CD4-positive, alpha-beta T cell (primary cell): Measurements from ENCODE around the gene GOLGA6C. TPM values are rescaled to one million over a fixed set of nuclear protein-coding genes. Genes with fewer than 3 reads are reported as not detected.
"Not testable (repeated sequence)": the region's sequence is repeated elsewhere in the genome, so short reads cannot be mapped to it uniquely, and the experiment has no call there.

Experiments used
- ATAC-seq: fragments of 200-7000 bp; cut with Tn5 transposase; one replicate; pipeline ENCODE4 v1.10.0; 2022; ENCODE audit warnings: mild to moderate bottlenecking; ENCODE audit not compliant: poor library complexity
- CTCF ChIA-PET: fragments of 350-600 bp; sonication (Branson Sonifier 250); formaldehyde crosslinking; loops from one replicate; lab custom pipeline; 2021; ENCODE audit warnings: antibody characterized with exemption, inconsistent platforms; lab: Charles Lee
- POLR2A ChIA-PET: fragments of 350-600 bp; sonication (Branson Sonifier 250); formaldehyde crosslinking; loops from one replicate; lab custom pipeline; 2021; ENCODE audit warnings: antibody characterized with exemption, inconsistent platforms; lab: Charles Lee
- DNase-seq, 14 experiments: peaks; one replicate each; pipeline ENCODE4 v3.0.0-alpha.2; 2013 to 2020; ENCODE audit warnings: mixed read lengths in 2 of 14
- H3K27ac ChIP-seq, 2 donors: one replicate each; pipeline versions ENCODE4 v1.5.1 to v1.7.0; 2013; ENCODE audit warnings: low read length in 2 of 2, low read depth in 1 of 2, mild to moderate bottlenecking in 1 of 2
- H3K27me3 ChIP-seq, 2 experiments: 1 replicate in 1 of 2; 2 replicates in 1 of 2; pipeline versions ENCODE4 v1.6.1 to v1.7.0; 2013; ENCODE audit warnings: low read length in 2 of 2, control low read depth in 1 of 2, mild to moderate bottlenecking in 1 of 2, moderate library complexity in 1 of 2; ENCODE audit not compliant: insufficient read depth in 2 of 2, control insufficient read depth in 1 of 2
- H3K36me3 ChIP-seq: one replicate; pipeline ENCODE4 v1.6.1; 2013; ENCODE audit warnings: low read length, control low read depth; ENCODE audit not compliant: insufficient read depth
- H3K4me1 ChIP-seq: one replicate; pipeline ENCODE4 v1.6.1; 2013; ENCODE audit warnings: low read length, control low read depth; ENCODE audit not compliant: insufficient read depth
- H3K4me3 ChIP-seq: one replicate; pipeline ENCODE4 v1.5.1; 2013; ENCODE audit warnings: mild to moderate bottlenecking, low read length, moderate library complexity
- H3K9me3 ChIP-seq, 2 experiments: 1 replicate in 1 of 2; 2 replicates in 1 of 2; pipeline versions ENCODE4 v1.6.1 to v1.7.0; 2013; ENCODE audit warnings: low read length in 2 of 2, mild to moderate bottlenecking in 2 of 2, control low read depth in 1 of 2, moderate library complexity in 1 of 2; ENCODE audit not compliant: control insufficient read depth in 1 of 2, insufficient read depth in 1 of 2
- H3K27ac Mint-ChIP-seq: one replicate; pipeline ENCODE4 v1.8.0; 2020; ENCODE audit warnings: mixed read lengths
- H3K27me3 Mint-ChIP-seq: one replicate; pipeline ENCODE4 v1.8.0; 2021; ENCODE audit warnings: mixed read lengths
- H3K36me3 Mint-ChIP-seq: one replicate; pipeline ENCODE4 v1.8.0; 2021; ENCODE audit warnings: low read depth, mixed read lengths
- H3K4me1 Mint-ChIP-seq: one replicate; pipeline ENCODE4 v1.8.0; 2021; ENCODE audit warnings: low read depth, mixed read lengths
- H3K4me3 Mint-ChIP-seq: one replicate; pipeline ENCODE4 v1.8.0; 2020; ENCODE audit warnings: mild to moderate bottlenecking, mixed read lengths
- H3K9me3 Mint-ChIP-seq: one replicate; pipeline ENCODE4 v1.8.0; 2020; ENCODE audit warnings: mixed read lengths
- intact Hi-C, 2 experiments: fragments of 100-400 bp; cut with DNase I in 1 of 2; cut with micrococcal nuclease in 1 of 2; formaldehyde crosslinking; loops; one replicate each; pipeline versions ENCODE4 v1.15.1 to v1.9.0; 2023 to 2025; cut with DNase I, micrococcal nuclease
- polyA plus RNA-seq, 2 donors: library from polyadenylated mRNA; unstranded; fragments of 120-200 nt; gene quantifications; one replicate each; pipeline ENCODE4 v1.2.1, GENCODE V29; 2013
- total RNA-seq, 174 experiments: library from RNA in 2 of 174; stranded (reverse) in 2 of 174; gene quantifications; one replicate each; pipeline ENCODE4 v1.2.3 and lab custom pipeline; 2021 to 2026
- TF ChIP-seq, protein P1 (sequence below): fragments of 200-600 bp; IDR thresholded peaks from one replicate; pipeline ENCODE4 v1.8.0; 2022; ENCODE audit warnings: antibody characterized with exemption, mild to moderate bottlenecking

The GOLGA6C gene, protein sequence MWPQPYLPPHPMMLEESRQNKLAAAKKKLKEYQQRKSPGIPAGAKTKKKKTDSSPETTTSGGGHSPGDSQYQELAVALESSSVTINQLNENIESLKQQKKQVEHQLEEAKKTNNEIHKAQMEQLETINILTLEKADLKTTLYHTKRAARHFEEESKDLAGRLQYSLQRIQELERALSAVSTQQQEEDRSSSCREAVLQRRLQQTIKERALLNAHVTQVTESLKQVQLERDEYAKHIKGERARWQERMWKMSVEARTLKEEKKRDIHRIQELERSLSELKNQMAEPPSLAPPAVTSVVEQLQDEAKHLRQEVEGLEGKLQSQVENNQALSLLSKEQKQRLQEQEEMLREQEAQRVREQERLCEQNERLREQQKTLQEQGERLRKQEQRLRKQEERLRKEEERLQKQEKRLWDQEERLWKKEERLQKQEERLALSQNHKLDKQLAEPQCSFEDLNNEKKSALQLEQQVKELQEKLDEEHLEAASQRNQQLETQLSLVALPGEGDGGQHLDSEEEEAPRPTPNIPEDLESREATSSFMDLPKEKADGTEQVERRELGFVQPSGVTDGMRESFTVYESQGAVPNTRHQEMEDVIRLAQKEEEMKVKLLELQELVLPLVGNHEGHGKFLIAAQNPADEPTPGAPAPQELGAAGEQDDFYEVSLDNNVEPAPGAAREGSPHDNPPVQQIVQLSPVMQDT
- total RNA-seq = not detected
- polyA plus RNA-seq (2013, experiment 1 of 2) = not detected
- polyA plus RNA-seq (2013, experiment 2 of 2) = not detected
- total RNA-seq (lab: John Stamatoyannopoulos, UW) = 0 to 0.16 (median 0) reads per million in 172 experiments

DNA sequence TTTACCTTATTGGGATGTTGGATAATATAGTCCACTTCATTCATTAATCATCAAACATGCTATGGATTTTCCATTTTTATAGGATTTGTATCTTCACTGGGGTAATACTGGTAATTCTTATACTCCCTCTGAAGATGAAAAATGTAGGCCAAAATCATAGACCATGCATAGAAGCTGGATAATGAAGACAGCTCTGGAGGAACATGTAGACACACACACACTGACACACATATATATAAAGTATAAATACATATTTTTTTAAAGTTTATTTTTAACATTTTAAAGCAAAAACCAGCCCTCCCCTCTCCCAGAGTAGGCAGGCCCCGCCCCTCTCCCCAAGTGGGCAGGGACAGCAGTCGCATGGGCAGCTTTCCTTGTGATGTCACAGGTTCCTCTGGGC lies at the start of gene GOLGA6C:
GOLGA6C (plus strand) TSS at position 301 of the 400 bp plus-strand sequence. CDS start 265 bp downstream, outside the sequence.
- H3K36me3 ChIP-seq, ATAC-seq, H3K4me3 Mint-ChIP-seq, H3K9me3 ChIP-seq, H3K4me1 ChIP-seq, H3K27ac Mint-ChIP-seq, DNase-seq, H3K27me3 ChIP-seq, H3K4me1 Mint-ChIP-seq, H3K9me3 Mint-ChIP-seq, H3K36me3 Mint-ChIP-seq, intact Hi-C loops, H3K4me3 ChIP-seq, H3K27ac ChIP-seq, POLR2A ChIA-PET, CTCF ChIA-PET, H3K27me3 Mint-ChIP-seq: not testable (repeated sequence)

DNA sequence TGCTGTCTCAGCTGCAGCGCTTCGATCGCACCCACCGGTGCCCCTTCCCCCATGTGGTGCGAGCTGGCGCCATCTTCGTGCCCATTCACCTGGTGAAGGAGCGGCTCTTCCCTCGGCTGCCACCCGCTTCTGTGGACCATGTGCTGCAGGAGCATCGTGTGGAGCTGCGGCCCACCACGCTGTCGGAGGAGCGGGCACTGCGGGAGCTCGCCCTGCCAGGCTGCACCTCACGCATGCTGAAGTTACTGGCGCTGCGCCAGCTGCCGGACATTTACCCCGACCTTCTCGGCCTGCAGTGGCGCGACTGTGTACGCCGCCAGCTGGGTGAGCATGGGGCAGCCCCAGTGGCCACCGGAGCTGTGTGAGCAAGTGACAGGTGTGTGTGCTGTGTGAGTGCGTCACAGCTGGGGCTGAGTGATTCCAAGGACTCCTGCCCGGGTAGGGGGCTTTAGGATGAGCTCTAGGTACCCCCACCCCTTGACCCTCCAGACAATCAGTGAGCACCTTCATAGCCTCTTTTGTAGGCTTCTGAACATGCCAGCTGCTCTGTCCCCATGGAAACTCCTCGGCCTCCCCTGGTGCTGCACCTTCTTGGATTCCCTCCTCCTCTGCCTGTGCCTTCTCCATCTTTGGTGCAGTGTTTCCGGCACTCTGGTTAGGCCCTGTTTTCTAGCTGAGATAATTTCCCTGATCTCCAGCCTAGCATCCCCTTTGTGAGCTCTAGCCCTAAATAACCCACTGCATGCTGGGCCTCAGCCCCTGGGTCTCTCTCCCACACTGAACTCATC lies 49.4 kb upstream of the GOLGA6C start:
- Histone ChIP-seq H3K4me1 (peaks cover 40% of the 10 kb centered on the region), H3K4me3 (no peak overlapping the region), H3K9me3 (no peaks in the 10 kb centered on the region), H3K27ac (no peak overlapping the region), H3K27me3 (no peaks in the 10 kb centered on the region), H3K36me3 (peaks cover 68% of the 10 kb centered on the region)
- H3K4me1 Mint-ChIP-seq = peaks cover 33% of the 10 kb centered on the region
- intact Hi-C loops = loop anchor here (10.0 kb wide), 4 partner anchors 246 to 1214 kb away; partner anchors contain the start of genes CSK (in 2 of the 2), EDC3 (in 1 of the 2), PML (in 1 of the 2) and SIN3A (in 1 of the 2)
- no peaks in the 10 kb centered on the region for H3K27me3 Mint-ChIP-seq
- no peak overlapping the region for H3K27ac Mint-ChIP-seq
- ATAC-seq (no peak), DNase-seq (no peak)
- TF ChIP-seq, protein P1, sequence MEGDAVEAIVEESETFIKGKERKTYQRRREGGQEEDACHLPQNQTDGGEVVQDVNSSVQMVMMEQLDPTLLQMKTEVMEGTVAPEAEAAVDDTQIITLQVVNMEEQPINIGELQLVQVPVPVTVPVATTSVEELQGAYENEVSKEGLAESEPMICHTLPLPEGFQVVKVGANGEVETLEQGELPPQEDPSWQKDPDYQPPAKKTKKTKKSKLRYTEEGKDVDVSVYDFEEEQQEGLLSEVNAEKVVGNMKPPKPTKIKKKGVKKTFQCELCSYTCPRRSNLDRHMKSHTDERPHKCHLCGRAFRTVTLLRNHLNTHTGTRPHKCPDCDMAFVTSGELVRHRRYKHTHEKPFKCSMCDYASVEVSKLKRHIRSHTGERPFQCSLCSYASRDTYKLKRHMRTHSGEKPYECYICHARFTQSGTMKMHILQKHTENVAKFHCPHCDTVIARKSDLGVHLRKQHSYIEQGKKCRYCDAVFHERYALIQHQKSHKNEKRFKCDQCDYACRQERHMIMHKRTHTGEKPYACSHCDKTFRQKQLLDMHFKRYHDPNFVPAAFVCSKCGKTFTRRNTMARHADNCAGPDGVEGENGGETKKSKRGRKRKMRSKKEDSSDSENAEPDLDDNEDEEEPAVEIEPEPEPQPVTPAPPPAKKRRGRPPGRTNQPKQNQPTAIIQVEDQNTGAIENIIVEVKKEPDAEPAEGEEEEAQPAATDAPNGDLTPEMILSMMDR = no peak
- no peak overlapping the region for H3K4me3 Mint-ChIP-seq
- no peaks in the 10 kb centered on the region for H3K9me3 Mint-ChIP-seq
- CTCF ChIA-PET = interaction anchor here (2.1 kb wide), 1 partner anchor 179 kb away, joined by 11 read pairs; no protein-coding TSS in a partner anchor
- peaks cover 64% of the 10 kb centered on the region for H3K36me3 Mint-ChIP-seq
- POLR2A ChIA-PET = interaction anchor here (1.2 kb wide), 1 partner anchor 186 kb away, joined by 3 read pairs; no protein-coding TSS in a partner anchor

DNA sequence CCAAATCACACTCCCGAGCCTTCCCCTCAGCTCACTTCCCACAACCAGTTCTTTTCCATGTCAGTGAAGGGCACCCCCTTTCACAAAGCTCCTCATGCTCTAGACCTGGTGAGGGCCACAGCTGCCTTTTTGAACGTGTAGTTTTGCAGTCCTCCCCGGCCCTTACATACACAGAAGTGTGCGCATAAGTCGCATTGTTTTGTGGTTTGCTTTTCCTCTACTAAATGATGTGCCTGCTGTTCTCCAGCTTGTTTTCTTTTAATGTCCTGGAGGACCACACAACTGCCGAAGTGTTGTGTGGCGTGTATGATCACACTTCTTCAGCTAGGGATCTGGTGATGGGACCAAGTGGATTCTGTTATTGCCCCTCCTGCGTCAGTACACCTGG lies 48.9 kb upstream of the GOLGA6C start:
- no peaks in the 10 kb centered on the region for H3K27me3 Mint-ChIP-seq
- Histone ChIP-seq H3K4me3 (no peak overlapping the region), H3K4me1 (peaks cover 34% of the 10 kb centered on the region), H3K9me3 (no peaks in the 10 kb centered on the region), H3K27ac (no peak overlapping the region), H3K36me3 (peaks cover 68% of the 10 kb centered on the region), H3K27me3 (no peaks in the 10 kb centered on the region)
- ATAC-seq (no peak), DNase-seq (no peak)
- no peak overlapping the region for H3K4me3 Mint-ChIP-seq
- H3K9me3 Mint-ChIP-seq = no peaks in the 10 kb centered on the region
- H3K36me3 Mint-ChIP-seq = peaks cover 64% of the 10 kb centered on the region
- ChIA-PET POLR2A (interaction anchor here (1.2 kb wide), 1 partner anchor 186 kb away, joined by 3 read pairs; no protein-coding TSS in a partner anchor), CTCF (interaction anchor here (2.1 kb wide), 1 partner anchor 180 kb away, joined by 11 read pairs; no protein-coding TSS in a partner anchor)
- H3K4me1 Mint-ChIP-seq = peaks cover 27% of the 10 kb centered on the region
- TF ChIP-seq, protein P1 = no peak
- intact Hi-C loops = loop anchor here (10.0 kb wide), 4 partner anchors 246 to 1214 kb away; partner anchors contain the start of genes CSK (in 2 of the 2), EDC3 (in 1 of the 2), PML (in 1 of the 2) and SIN3A (in 1 of the 2)
- no peak overlapping the region for H3K27ac Mint-ChIP-seq
